ENCODE results near the gene HS3ST5. TPM values are rescaled to one million over a fixed set of nuclear protein-coding genes. Genes with fewer than 3 reads are reported as not detected.

Gene HS3ST5
- total RNA-seq, 2 donors from 2014 or later, result 0.05 to 0.16 TPM

- DNase-seq, result no peak
- intact Hi-C loops (cut with DNase I), result no loop called here
- TF ChIP-seq CTCF (IDR thresholded peaks at IDR 0.05), result peak; percentile 63
- H3K4me3 ChIP-seq, result no peak overlapping the region
- no peak overlapping the region for H3K9ac ChIP-seq (ENCODE audit: low read depth in 2 of 2, low read length in 2 of 2)
- no peaks in the 10 kb centered on the region for H3K9me3 ChIP-seq
- no peaks in the 10 kb centered on the region for H3K36me3 ChIP-seq
- no peak overlapping the region for H3K27ac ChIP-seq
- H3K27me3 ChIP-seq, result no peaks in the 10 kb centered on the region
- no peaks in the 10 kb centered on the region for H3K4me1 ChIP-seq
Measured at GRCh38 chr6:114096561-114097172, 246.2 kb downstream of the HS3ST5 start.

GRCh38 chr6:114092943-114093342 is 249.9 kb downstream of the HS3ST5 start:
- Histone ChIP-seq H3K4me3 (no peak overlapping the region), H3K4me1 (no peaks in the 10 kb centered on the region), H3K9me3 (no peaks in the 10 kb centered on the region), H3K9ac (ENCODE audit: low read depth in 2 of 2, low read length in 2 of 2) (no peak overlapping the region), H3K27ac (no peak overlapping the region), H3K36me3 (no peaks in the 10 kb centered on the region), H3K27me3 (no peaks in the 10 kb centered on the region)
- intact Hi-C loops (cut with DNase I), result no loop called here
- no peak for TF ChIP-seq CTCF (IDR thresholded peaks at IDR 0.05)
- DNase-seq, result no peak

- no peaks in the 10 kb centered on the region for H3K27me3 ChIP-seq
- no peaks in the 10 kb centered on the region for H3K4me1 ChIP-seq
- DNase-seq, result no peak
- H3K9me3 ChIP-seq, result no peaks in the 10 kb centered on the region
- H3K9ac ChIP-seq (ENCODE audit: low read depth in 2 of 2, low read length in 2 of 2), result no peak overlapping the region
- TF ChIP-seq CTCF (IDR thresholded peaks at IDR 0.05), result no peak
- H3K36me3 ChIP-seq, result no peaks in the 10 kb centered on the region
- no peak overlapping the region for H3K4me3 ChIP-seq
- H3K27ac ChIP-seq, result no peak overlapping the region
- intact Hi-C loops (cut with DNase I), result no loop called here
Measured at GRCh38 chr6:114090626-114091025, 252.2 kb downstream of the HS3ST5 start.

- Histone ChIP-seq H3K27me3 (no peaks in the 10 kb centered on the region), H3K4me3 (no peak overlapping the region), H3K9me3 (no peaks in the 10 kb centered on the region), H3K27ac (no peak overlapping the region), H3K4me1 (no peaks in the 10 kb centered on the region), H3K9ac (ENCODE audit: low read depth in 2 of 2, low read length in 2 of 2) (no peak overlapping the region), H3K36me3 (no peaks in the 10 kb centered on the region)
- TF ChIP-seq CTCF (IDR thresholded peaks at IDR 0.05), result no peak
- DNase-seq, result no peak
- intact Hi-C loops (cut with DNase I), result no loop called here
Measured at GRCh38 chr6:114087496-114087895, 255.3 kb downstream of the HS3ST5 start.

- Histone ChIP-seq H3K9me3 (no peaks in the 10 kb centered on the region), H3K4me1 (no peaks in the 10 kb centered on the region), H3K27me3 (no peaks in the 10 kb centered on the region), H3K9ac (ENCODE audit: low read depth in 2 of 2, low read length in 2 of 2) (no peak overlapping the region), H3K27ac (no peak overlapping the region), H3K36me3 (no peaks in the 10 kb centered on the region), H3K4me3 (no peak overlapping the region)
- no peak for DNase-seq
- TF ChIP-seq CTCF (IDR thresholded peaks at IDR 0.05), result no peak
- intact Hi-C loops (cut with DNase I), result no loop called here
Measured at GRCh38 chr6:114085211-114085610, 257.6 kb downstream of the HS3ST5 start.

Measured in colonic mucosa (tissue), 4 donors.